Measurements from ENCODE around the gene DMRT3.

- TF ChIP-seq IRF1 (CRISPR knock-in tag; IDR thresholded peaks at IDR 0.05) (no peak), NFE2L1 (CRISPR knock-in tag; IDR thresholded peaks at IDR 0.05) (no peak), TEAD1 (CRISPR knock-in tag; IDR thresholded peaks at IDR 0.05) (no peak), JUN (CRISPR knock-in tag; IDR thresholded peaks at IDR 0.05) (no peak), NFYB (CRISPR knock-in tag; conservative IDR thresholded peaks at IDR 0.05; ENCODE audit: low read depth) (no peak), CBFB (CRISPR knock-in tag; IDR thresholded peaks at IDR 0.05; ENCODE audit: low read depth) (no peak), SMAD3 (CRISPR knock-in tag; IDR thresholded peaks at IDR 0.05; ENCODE audit: borderline replicate concordance) (no peak), ATF1 (CRISPR knock-in tag; IDR thresholded peaks at IDR 0.05) (no peak)
- TF ChIP-seq, protein P1, sequence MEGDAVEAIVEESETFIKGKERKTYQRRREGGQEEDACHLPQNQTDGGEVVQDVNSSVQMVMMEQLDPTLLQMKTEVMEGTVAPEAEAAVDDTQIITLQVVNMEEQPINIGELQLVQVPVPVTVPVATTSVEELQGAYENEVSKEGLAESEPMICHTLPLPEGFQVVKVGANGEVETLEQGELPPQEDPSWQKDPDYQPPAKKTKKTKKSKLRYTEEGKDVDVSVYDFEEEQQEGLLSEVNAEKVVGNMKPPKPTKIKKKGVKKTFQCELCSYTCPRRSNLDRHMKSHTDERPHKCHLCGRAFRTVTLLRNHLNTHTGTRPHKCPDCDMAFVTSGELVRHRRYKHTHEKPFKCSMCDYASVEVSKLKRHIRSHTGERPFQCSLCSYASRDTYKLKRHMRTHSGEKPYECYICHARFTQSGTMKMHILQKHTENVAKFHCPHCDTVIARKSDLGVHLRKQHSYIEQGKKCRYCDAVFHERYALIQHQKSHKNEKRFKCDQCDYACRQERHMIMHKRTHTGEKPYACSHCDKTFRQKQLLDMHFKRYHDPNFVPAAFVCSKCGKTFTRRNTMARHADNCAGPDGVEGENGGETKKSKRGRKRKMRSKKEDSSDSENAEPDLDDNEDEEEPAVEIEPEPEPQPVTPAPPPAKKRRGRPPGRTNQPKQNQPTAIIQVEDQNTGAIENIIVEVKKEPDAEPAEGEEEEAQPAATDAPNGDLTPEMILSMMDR (IDR thresholded peaks at IDR 0.05) = no peak
Measured at GRCh38 chr9:948497-948896, 28.0 kb upstream of the DMRT3 start.
